AG09309 (cell line): ENCODE measurements around the gene NR2F6.

Source experiments
- DNase-seq: peaks from one replicate; pipeline ENCODE4 v3.0.0-alpha.2; 2010; ENCODE audit warnings: low read depth
- H3K4me3 ChIP-seq: 2 replicates; pipeline ENCODE4 v1.5.1; 2011; ENCODE audit warnings: mild to moderate bottlenecking, low read depth, low read length, moderate library complexity; ENCODE audit not compliant: control insufficient read depth
- CTCF ChIP-seq: IDR thresholded peaks from 2 replicates; pipeline ENCODE4 v1.5.1; 2011; ENCODE audit warnings: mild to moderate bottlenecking, low read depth, low read length, inconsistent platforms; ENCODE audit not compliant: insufficient read depth, control insufficient read depth; ENCODE audit errors: missing control alignments

NR2F6 gene

GRCh38 chr19:17255150-17255621, 9.5 kb upstream of the NR2F6 start:
- DNase-seq = no peak
- H3K4me3 ChIP-seq = no peak overlapping the region
- no peak for TF ChIP-seq CTCF

- no peak for DNase-seq
- H3K4me3 ChIP-seq = no peak overlapping the region
- TF ChIP-seq CTCF = no peak
Measured at GRCh38 chr19:17254636-17255035, 8.9 kb upstream of the NR2F6 start.

GRCh38 chr19:17249887-17250548, 4.3 kb upstream of the NR2F6 start:
- TF ChIP-seq CTCF = no peak
- DNase-seq = no peak
- H3K4me3 ChIP-seq = no peak overlapping the region

GRCh38 chr19:17248011-17248776, 2.5 kb upstream of the NR2F6 start:
- DNase-seq = no peak

GRCh38 chr19:17246681-17247425, 1.1 kb upstream of the NR2F6 start:
- no peak for DNase-seq
- TF ChIP-seq CTCF = no peak
- H3K4me3 ChIP-seq = no peak overlapping the region

More at GRCh38 chr19:17248011-17248776, 2.5 kb upstream of the NR2F6 start:
- no peak overlapping the region for H3K4me3 ChIP-seq
- no peak for TF ChIP-seq CTCF
